ENCODE results near the gene ZNF219.

DNA sequence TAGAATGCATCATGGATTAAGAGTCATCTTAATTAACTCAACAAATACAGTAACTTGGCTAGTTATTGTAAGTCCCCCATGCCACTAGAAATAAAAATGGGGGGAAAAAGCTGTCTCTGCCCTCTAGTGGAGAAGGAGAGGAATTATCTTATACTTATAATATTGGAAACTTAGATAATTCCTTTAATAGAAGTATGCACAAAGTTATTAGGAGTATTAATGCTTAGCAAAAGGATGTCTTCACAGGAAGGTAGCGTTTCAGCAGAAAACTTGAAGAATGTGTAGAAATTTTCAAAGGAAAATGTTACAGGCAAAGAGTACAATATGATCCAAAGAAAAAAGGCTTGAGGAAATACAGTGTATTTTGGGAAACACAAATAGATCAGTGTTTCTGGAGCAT, 37.6 kb upstream of the ZNF219 start:
- no peak for TF ChIP-seq POLR2A (IDR thresholded peaks at IDR 0.05)
- TF ChIP-seq, protein P1, sequence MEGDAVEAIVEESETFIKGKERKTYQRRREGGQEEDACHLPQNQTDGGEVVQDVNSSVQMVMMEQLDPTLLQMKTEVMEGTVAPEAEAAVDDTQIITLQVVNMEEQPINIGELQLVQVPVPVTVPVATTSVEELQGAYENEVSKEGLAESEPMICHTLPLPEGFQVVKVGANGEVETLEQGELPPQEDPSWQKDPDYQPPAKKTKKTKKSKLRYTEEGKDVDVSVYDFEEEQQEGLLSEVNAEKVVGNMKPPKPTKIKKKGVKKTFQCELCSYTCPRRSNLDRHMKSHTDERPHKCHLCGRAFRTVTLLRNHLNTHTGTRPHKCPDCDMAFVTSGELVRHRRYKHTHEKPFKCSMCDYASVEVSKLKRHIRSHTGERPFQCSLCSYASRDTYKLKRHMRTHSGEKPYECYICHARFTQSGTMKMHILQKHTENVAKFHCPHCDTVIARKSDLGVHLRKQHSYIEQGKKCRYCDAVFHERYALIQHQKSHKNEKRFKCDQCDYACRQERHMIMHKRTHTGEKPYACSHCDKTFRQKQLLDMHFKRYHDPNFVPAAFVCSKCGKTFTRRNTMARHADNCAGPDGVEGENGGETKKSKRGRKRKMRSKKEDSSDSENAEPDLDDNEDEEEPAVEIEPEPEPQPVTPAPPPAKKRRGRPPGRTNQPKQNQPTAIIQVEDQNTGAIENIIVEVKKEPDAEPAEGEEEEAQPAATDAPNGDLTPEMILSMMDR (IDR thresholded peaks at IDR 0.05) = no peak

All from ovary (tissue), 3 donors.